Smooth muscle cell (in vitro differentiated cells): Measurements from ENCODE around the gene CFAP61. TPM values are rescaled to one million over a fixed set of nuclear protein-coding genes. Genes with fewer than 3 reads are reported as not detected.

Experiments
- DNase-seq: peaks from one replicate; lab custom pipeline; 2025; ENCODE audit not compliant: unreplicated experiment; lab: John Stamatoyannopoulos, UW
- H2AFZ ChIP-seq: fragments of 200-600 bp; sonication (generic); 2 replicates; pipeline ENCODE4 v1.6.0; 2016; ENCODE audit warnings: antibody characterized with exemption, low read depth, mild to moderate bottlenecking
- H3F3A ChIP-seq: fragments of 200-600 bp; sonication (generic); 2 replicates; pipeline ENCODE4 v1.6.0; 2017; ENCODE audit warnings: antibody characterized with exemption, low read depth
- H3K27ac ChIP-seq: fragments of 200-600 bp; sonication (generic); 2 replicates; pipeline ENCODE4 v1.5.1; 2016; ENCODE audit warnings: low read depth, mild to moderate bottlenecking
- H3K27me3 ChIP-seq: fragments of 200-600 bp; sonication (generic); 2 replicates; pipeline ENCODE4 v1.6.1; 2016; ENCODE audit warnings: low read depth, mild to moderate bottlenecking
- H3K36me3 ChIP-seq: fragments of 200-600 bp; sonication (generic); 2 replicates; pipeline ENCODE4 v1.5.1; 2016; ENCODE audit warnings: low read depth
- H3K4me1 ChIP-seq: fragments of 200-600 bp; sonication (generic); 2 replicates; pipeline ENCODE4 v1.5.1; 2016; ENCODE audit warnings: low read depth
- H3K4me2 ChIP-seq: fragments of 200-600 bp; sonication (generic); 2 replicates; pipeline ENCODE4 v1.6.0; 2016; ENCODE audit warnings: mild to moderate bottlenecking
- H3K4me3 ChIP-seq: fragments of 200-600 bp; sonication (generic); 2 replicates; pipeline ENCODE4 v1.5.1; 2016; ENCODE audit warnings: mild to moderate bottlenecking
- H3K79me2 ChIP-seq: fragments of 200-600 bp; sonication (generic); 2 replicates; pipeline ENCODE4 v1.6.0; 2016; ENCODE audit warnings: low read depth, mild to moderate bottlenecking
- H3K9ac ChIP-seq: fragments of 200-600 bp; sonication (generic); 2 replicates; pipeline ENCODE4 v1.6.0; 2016; ENCODE audit warnings: low read depth
- H3K9me3 ChIP-seq: fragments of 200-600 bp; sonication (generic); replicated peaks from 2 replicates; pipeline ENCODE4 v1.5.1; 2016; ENCODE audit warnings: low read depth
- H4K20me1 ChIP-seq: fragments of 200-600 bp; sonication (generic); 2 replicates; pipeline ENCODE4 v1.6.0; 2016; ENCODE audit warnings: low read depth
- CTCF ChIP-seq: fragments of 200-600 bp; sonication (generic); IDR thresholded peaks from 2 replicates; pipeline ENCODE4 v1.5.1; 2017; ENCODE audit warnings: borderline replicate concordance, mild to moderate bottlenecking, antibody characterized with exemption; ENCODE audit not compliant: insufficient read depth, poor library complexity, severe bottlenecking
- WGBS: methylation state at CpG from one replicate; pipeline ENCODE4 v1.1.7; 2016; ENCODE audit warnings: low lambda C conversion rate; 5-methylcytosine and 5-hydroxymethylcytosine counted together
- polyA plus RNA-seq: library from polyadenylated mRNA; unstranded; fragments of >200 nt; fragmentation: Nextera tagmentation; extraction: Ambion mirVana; gene quantifications from 2 replicates; pipeline ENCODE4 v1.2.1, GENCODE V29; 2016
- total RNA-seq: library from RNA; depleted of rRNA; stranded (reverse); fragments of >200 nt; gene quantifications from 2 replicates; pipeline ENCODE4 v1.2.3, GENCODE V29; 2014

The CFAP61 gene
- total and polyA plus RNA-seq, 2 experiments from 2014 or later: not detected

- H2AFZ ChIP-seq: no peak overlapping the region
- no peaks in the 10 kb centered on the region for H4K20me1 ChIP-seq
- 94% methylated on average over 7 of the region's 7 CpGs for WGBS
- H3K4me3 ChIP-seq: no peak overlapping the region
- TF ChIP-seq CTCF: no peak
- DNase-seq: no peak
- H3K27ac ChIP-seq: no peak overlapping the region
- peaks cover 5% of the 10 kb centered on the region for H3F3A ChIP-seq
- no peaks in the 10 kb centered on the region for H3K4me1 ChIP-seq
- no peaks in the 10 kb centered on the region for H3K79me2 ChIP-seq
- H3K9ac ChIP-seq: no peak overlapping the region
- no peaks in the 10 kb centered on the region for H3K27me3 ChIP-seq
- no peak overlapping the region for H3K4me2 ChIP-seq
- no peaks in the 10 kb centered on the region for H3K36me3 ChIP-seq
- H3K9me3 ChIP-seq: no peaks in the 10 kb centered on the region
These were observed 47.0 kb upstream of the CFAP61 start for GRCh38 chr20:20005342-20005741.

DNA sequence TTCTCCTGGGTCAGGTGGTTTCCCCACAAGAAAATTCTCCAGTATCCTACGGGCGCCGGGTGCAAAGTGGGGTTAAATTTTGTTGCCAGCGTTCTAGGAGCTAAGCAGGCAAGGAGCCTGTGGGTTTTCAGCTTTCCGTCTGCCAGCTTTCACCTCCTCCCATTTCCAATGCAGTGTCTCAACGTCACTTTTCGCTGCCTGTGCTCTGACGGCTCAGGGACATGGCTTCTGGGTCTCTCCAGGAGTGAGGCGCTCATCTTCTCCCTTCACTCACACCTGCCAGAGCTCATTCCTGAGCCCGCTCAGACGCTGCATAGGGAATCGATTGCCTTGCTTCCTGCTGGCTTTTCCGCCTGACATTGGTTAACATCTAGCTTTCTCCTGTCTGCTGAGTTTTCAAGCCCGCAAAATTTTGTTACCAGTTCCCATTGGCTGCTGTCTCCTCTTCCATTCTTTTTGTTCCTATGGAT is 42.5 kb upstream of the CFAP61 start:
- no peaks in the 10 kb centered on the region for H3K36me3 ChIP-seq
- no peaks in the 10 kb centered on the region for H3K9me3 ChIP-seq
- WGBS: 61% methylated on average over 14 of the region's 14 CpGs
- no peak overlapping the region for H3K4me2 ChIP-seq
- H3K4me1 ChIP-seq: no peaks in the 10 kb centered on the region
- DNase-seq: no peak
- peaks cover 5% of the 10 kb centered on the region for H3F3A ChIP-seq
- no peak overlapping the region for H3K9ac ChIP-seq
- no peak overlapping the region for H3K27ac ChIP-seq
- H3K4me3 ChIP-seq: no peak overlapping the region
- H3K79me2 ChIP-seq: no peaks in the 10 kb centered on the region
- H4K20me1 ChIP-seq: no peaks in the 10 kb centered on the region
- TF ChIP-seq CTCF: no peak
- H3K27me3 ChIP-seq: no peaks in the 10 kb centered on the region
- H2AFZ ChIP-seq: no peak overlapping the region

GRCh38 chr20:20010639-20011500 is 41.5 kb upstream of the CFAP61 start:
- Histone ChIP-seq H3K36me3 (no peaks in the 10 kb centered on the region), H3K27ac (peak overlapping the region; percentile 32), H3K4me2 (peak overlapping the region; percentile 73), H3K9ac (no peak overlapping the region), H3K79me2 (no peaks in the 10 kb centered on the region), H3K9me3 (no peaks in the 10 kb centered on the region), H3K4me1 (no peaks in the 10 kb centered on the region), H3K4me3 (peak overlapping the region; percentile 9), H4K20me1 (no peaks in the 10 kb centered on the region), H2AFZ (no peak overlapping the region), H3K27me3 (no peaks in the 10 kb centered on the region), H3F3A (peaks cover 5% of the 10 kb centered on the region)
- no peak for TF ChIP-seq CTCF
- 25% methylated on average over 4 of the region's 4 CpGs for WGBS
- no peak for DNase-seq
